ENCODE data around the gene GPR37L1.

The GPR37L1 gene, protein sequence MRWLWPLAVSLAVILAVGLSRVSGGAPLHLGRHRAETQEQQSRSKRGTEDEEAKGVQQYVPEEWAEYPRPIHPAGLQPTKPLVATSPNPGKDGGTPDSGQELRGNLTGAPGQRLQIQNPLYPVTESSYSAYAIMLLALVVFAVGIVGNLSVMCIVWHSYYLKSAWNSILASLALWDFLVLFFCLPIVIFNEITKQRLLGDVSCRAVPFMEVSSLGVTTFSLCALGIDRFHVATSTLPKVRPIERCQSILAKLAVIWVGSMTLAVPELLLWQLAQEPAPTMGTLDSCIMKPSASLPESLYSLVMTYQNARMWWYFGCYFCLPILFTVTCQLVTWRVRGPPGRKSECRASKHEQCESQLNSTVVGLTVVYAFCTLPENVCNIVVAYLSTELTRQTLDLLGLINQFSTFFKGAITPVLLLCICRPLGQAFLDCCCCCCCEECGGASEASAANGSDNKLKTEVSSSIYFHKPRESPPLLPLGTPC

DNA sequence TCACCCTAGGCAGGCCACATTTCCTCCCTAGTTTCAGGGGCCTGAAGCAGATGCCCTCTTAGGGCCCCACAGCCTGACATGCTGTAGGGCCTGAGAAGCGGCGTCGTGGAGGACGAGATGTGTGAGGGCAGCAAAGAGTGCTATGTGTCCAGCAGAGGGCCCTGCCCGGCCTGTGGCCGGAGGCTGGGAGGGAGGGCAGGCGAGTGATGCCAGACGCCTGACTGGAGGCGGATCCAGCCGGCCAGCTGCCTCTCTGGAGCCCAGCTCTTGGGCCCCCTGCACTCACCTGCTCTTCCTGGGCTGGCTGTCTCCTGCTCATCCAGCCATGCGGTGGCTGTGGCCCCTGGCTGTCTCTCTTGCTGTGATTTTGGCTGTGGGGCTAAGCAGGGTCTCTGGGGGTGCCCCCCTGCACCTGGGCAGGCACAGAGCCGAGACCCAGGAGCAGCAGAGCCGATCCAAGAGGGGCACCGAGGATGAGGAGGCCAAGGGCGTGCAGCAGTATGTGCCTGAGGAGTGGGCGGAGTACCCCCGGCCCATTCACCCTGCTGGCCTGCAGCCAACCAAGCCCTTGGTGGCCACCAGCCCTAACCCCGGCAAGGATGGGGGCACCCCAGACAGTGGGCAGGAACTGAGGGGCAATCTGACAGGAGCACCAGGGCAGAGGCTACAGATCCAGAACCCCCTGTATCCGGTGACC lies at the start of gene GPR37L1:
TSS of gene GPR37L1 (plus strand) at position 279 of the 697 bp plus-strand sequence. CDS start at position 326, 47 bp downstream.
- no peak for DNase-seq

DNA sequence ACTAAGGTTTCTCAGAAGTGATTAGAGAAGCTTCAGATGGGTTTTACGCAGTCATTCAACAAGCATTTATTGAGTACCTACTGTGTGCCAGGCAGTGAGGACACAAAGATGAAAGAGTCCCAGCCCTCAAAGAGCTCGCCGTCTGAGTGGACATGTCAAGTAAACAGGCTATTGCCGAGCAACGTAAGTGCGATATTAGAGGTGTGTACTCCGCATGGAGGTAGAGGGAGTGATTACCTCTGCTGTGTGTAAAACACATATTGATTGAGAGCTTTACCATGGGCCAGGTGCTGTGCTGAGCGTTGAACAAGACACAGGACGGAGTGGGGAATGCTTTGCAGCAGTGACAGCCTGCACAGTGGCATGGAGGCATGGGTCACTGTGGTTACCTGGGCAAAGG lies 49.5 kb upstream of the GPR37L1 start:
- DNase-seq, result no peak

DNA sequence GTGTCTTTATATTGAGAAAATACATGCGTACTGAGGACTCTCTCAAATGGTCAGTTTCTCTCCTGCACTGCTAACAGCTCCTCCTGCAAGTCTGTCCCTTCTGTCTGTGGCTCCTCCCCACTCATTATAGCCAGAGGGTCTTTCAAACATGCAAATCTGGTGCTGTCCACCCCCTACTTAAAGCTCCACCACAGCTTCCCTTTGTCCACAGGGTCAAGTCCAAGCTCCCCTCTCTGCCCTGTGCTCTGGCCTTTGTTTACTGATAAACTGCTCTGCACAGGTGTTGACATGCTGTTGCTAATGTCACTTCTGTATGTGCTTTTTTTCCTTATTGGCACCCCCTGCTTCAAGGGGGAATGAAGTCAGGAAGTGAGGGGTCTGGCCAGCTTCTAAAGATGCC lies 47.7 kb upstream of the GPR37L1 start:
- DNase-seq, result no peak

DNA sequence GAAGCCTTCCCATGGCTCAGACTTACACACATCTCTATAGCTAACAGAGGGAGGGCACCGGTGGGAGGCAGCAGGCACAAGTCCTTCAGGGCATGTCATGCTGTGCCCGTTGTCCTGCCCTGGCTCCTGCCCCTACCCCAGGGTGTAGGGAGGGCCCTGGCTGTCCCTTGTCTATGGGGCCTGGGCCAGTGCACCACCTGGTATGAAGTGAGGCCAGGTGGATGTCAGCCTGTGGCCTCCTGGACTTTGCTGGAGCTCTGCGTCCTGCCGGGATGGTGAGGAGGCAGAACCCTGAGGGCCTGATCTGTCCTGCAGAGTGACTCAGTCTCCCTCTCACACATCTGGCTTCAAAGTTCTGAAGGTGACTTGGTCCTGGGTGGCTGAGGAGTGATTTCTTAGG lies 47.3 kb upstream of the GPR37L1 start:
- no peak for DNase-seq

DNA sequence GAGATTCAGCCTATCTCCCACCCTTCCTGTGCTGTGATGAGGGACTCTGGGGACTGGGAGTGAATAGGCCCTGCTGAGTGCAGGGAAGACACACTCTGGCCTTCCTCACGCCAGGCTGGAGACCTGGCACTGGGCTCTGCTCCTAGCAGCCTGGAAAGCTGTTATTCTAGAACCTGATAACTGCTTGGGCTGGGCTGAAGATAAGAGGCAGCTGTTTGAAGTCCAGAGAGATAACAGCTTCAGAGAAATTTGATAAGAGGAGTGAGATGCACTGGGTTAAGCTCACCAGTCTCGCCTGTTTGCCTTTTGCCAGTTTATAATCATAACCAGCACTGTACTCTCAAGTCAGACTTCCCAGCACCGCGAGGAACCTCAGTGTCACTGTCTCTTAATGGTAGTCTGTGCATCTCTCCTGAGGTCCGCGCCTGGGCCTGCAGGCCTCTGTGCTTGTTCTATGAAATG lies 46.6 kb upstream of the GPR37L1 start:
- DNase-seq, result no peak

DNA sequence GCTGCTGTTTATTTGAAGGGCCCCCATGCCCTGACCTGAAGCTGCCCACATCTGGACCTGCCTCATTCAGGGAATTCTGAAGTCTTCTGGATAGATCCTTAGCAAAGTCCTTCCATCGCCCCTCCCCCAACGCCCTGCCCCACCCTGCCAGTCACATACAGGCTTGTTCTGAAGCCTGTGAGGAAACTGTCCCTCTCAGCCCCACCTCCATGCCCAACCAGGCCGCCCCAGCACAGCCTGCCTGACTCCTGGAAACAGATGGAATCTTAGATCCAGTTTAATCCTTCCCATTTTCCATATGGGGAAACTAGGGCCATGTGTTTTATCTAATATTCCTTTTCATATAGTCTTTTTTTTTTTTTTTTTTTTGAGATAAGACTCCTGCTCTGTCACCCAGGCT lies 44.5 kb upstream of the GPR37L1 start:
- DNase-seq, result no peak

DNA sequence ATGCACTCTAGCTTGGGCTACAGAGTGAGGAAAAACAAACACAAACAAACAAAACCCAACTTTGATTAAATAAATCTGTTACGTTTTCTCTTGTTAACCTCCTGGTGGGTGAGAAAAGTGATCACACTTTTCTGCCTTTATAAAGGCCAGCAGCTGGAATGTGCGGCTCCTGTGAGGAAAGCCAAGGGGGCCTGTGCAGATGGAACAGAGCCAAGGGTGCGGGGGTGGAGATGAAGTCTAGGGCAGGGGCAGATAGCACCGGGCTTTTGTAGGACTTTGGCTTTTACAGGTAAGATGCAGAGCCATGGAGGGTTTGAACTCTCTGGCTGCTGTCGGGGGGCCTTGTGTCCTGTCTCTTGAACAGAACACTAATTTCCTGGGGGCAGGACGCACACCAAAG lies 40.7 kb upstream of the GPR37L1 start:
- DNase-seq, result no peak

DNA sequence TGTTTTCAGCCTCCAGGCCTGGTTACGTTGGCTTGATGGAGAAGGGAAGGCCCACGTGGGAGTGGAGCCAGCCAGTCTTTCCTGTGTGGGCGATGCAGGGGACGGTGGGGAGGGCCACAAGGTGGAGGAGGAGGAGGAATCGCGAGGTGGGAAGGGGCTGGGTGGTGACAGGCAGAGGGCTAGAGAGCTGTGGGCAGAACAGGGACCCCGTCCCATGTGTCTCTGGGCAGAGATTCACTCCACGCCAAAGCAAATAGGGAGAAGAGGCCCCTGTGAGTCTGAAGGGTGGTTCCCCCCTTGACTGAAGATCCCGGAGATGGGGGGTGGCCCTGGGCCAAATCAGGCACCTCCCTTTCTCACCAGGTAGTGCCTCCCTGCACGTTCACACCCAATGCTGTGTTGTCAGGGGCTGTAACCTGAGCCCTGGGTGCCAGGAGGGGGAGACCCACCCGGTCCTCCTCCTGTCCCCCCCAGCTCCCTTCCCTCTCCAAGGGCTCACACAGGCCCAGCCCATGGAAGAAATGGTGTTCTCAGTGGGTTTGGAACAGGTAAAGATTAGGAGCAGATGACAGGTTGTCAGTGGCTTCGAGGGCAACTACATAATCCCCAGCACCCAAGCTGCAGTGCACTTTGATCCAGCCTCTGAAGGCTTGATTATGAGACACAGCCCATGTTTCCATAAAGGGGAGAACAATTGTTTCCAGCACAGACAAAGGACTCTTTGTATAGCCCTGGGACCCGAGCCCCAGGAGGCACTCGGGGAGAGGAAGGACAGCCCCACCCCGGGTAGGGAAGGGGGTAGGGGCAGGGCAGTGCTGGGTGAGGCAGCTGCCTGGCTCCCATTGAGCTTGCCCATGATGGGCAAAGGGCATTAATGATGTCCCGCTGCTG lies 37.7 kb upstream of the GPR37L1 start:
- DNase-seq, result no peak

DNA sequence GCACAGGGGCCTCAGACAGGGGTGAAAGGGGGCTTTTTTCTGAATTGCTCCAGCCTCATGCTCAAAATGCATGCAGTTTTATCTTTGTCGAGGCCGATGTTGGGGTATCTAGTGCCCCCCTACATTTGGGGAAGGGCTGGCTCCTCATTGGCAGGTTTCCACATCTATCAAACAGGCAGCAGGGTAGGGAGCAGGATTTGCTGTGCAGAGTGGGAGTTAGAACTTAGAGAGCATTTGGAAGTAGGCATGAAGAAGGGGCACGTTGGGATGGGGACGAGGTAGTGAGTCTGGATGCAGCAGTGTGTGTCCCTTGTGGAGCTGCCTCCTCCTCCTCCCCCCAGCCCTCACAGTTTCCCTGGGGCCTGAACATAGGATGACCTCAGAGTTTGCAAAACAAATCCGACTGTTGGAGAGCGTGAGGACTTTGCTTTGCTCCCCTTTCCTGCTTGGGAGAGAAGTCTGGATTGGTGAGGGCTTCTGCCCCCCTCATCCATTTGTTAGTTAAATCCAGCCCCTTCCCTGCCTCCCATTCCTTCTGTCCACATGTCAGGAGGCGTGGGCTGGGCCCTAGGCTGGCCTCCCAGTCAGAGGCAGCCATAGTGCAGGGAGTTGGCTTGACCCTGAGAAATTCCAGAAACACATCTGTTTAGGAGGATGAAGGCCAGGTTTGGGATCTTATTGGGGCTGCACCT lies 36.9 kb upstream of the GPR37L1 start:
- DNase-seq, result no peak

DNA sequence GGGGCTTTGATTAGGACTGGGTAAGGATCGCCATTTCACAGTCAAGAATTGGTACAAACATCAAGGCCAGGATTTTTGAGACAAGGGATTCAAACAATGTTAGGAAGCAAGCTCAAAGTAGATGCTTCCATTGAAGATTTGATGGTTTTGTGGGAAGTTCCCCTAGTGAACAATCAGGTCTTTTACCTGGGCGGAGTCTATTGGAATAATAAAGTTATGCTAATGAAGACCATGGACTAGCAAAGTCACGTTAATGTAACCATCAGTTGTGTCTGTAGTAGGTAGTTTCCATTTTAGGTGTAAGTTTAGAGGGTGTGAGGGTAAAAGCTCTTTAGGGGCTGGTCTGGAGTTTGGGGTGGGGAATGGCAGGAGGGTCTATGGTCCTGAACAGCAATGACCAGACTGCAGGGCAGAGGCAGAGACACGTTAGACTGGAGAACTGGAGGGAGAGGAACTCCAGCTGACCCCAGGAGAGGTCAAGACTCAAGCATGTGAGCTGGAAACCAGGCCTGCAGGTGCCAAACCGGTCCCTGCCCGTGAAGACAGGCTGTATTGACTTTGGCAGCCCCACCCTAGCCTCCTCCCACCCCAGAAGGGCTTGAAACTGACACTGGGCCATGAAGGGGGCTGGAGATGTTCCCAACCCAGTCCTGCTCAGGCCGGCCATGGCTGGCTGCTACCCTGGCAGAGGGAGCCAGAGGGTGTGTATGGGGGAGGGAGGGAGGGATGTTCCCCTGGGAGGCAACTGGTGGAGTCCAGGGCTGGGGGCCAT lies 36.0 kb upstream of the GPR37L1 start:
- DNase-seq, result no peak

DNA sequence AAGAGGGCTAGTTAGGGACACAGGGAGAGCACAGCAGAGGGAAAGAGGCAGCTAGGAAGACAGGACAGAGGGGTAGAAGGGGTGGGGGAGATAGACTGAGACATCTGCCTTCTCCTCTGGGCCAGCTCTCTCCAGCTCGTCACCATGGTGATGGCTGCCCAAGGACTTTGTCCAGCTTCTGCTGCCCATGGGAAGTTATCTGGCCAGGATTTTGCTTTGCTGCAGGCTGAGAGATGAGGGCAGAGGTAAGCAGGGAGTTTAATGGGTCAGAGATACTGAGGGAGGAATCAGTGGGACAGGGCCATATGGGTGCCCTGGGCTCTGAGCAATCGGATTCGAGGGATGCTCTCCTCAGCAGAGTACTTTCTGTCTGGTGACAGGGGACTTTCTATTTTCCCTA lies 34.5 kb upstream of the GPR37L1 start:
- no peak for DNase-seq

DNA sequence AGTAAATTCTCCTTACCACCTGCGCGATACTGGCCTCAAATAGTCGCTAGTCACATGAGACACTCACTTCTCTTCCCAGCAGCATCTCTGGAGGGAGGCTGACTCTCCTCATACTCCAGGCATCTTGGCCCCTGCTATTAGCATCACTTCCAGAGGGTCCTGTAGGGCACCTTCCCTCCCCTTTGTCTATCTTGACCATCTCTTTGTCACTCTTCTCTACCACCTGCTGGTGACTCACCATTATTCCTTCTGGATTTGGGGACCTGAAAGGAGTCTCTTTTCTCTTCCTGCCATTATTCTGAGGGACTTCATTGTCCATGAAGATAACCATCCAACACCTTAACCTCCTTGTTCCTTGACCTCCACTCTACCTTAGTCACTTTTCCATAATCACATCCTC lies 31.7 kb upstream of the GPR37L1 start:
- DNase-seq, result no peak

DNA sequence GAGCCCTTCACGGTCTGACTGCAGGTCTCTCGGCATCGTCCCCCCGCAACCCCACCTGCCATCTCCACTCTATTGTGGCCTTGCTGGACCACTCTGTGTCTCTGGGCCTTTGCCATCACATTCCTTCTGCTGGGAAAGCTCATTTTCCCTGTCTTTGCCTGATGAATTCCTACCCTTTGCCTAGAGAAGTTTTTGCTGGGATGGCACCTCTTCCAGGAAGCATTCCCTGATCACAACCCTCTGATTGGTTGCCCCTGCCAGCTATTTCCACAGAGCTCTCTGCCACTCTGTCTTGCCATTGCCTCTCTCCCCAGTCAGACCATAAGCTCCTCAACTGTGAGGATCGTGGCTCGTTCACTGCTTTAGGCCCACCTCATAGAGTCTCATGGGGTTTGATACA lies 28.9 kb upstream of the GPR37L1 start:
- no peak for DNase-seq

DNA sequence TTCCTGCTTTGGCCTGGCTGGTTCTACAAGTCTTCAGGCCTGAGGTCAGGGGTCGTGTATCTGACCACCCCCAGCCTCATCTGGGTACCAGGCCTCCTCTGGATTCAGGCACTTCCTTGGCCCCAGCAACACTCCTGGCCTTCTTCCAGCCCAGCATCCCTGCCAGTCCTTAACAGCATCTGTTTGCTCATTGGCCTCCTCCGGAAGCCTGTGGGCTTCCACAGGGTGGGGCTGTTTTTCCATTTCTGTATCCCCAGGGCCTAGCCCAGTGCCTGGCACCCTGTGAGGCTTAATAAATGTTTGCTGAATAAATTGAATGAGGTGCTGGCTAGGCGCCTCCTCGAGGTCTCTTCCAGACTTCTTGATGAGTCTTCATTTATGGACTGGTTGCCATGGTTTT lies 21.5 kb upstream of the GPR37L1 start:
- no peak for DNase-seq

DNA sequence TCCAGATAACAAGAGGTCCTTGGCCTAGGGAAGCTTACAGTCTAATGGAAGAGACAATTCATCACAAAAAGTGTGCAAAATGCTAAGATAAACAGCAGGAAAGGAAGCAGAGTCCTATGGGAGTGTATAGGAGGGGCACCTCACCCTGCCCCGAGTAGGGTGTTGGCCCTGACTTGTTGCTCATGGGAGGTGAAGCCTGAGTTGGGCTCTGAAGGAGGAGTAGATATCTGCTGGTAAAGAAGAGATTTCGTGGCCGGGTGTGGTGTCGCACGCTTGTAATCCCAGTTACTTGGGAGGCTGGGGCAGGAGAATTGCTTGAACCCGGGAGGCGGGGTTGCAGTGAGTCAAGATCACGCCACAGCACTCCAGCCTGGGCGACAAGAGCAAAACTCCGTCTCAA lies 18.6 kb upstream of the GPR37L1 start:
- DNase-seq, result no peak

DNA sequence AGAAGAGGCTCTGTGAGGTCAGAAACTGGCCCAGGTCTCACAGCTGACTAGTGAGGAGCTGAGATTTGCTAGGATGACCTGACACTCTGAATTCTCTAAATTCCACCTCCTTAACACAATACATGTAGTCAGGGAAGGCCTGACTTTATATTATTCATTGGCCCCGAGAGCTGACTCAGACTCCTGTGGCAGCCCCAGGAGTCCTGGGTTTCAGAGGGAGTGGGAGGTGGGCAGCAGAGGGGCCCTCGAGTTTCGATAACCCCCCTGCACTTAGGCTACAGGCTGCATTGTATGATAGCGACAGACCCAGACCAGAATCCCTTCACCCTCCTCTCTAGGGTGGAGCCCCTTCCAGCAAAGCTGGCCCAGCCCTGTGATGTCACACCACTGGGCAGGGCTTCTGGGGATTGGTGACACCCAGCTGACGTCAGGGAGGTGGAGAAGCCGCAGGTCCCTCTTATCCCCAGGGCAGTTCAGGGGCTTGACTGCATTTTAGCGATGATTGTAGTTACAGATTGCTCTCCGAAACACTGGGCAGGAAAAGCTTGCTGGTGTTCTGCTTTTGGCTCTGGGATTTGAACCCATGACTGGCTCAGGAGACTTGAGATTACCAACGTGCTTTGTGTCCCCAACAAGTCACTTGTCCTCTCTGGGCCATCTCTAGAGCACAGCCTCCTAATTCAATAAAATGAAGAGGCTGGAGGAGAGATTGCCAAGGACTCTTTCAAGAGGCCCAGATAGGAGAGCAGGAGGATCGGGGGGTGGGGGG lies 17.0 kb upstream of the GPR37L1 start:
- peak; percentile 43 for DNase-seq

DNA sequence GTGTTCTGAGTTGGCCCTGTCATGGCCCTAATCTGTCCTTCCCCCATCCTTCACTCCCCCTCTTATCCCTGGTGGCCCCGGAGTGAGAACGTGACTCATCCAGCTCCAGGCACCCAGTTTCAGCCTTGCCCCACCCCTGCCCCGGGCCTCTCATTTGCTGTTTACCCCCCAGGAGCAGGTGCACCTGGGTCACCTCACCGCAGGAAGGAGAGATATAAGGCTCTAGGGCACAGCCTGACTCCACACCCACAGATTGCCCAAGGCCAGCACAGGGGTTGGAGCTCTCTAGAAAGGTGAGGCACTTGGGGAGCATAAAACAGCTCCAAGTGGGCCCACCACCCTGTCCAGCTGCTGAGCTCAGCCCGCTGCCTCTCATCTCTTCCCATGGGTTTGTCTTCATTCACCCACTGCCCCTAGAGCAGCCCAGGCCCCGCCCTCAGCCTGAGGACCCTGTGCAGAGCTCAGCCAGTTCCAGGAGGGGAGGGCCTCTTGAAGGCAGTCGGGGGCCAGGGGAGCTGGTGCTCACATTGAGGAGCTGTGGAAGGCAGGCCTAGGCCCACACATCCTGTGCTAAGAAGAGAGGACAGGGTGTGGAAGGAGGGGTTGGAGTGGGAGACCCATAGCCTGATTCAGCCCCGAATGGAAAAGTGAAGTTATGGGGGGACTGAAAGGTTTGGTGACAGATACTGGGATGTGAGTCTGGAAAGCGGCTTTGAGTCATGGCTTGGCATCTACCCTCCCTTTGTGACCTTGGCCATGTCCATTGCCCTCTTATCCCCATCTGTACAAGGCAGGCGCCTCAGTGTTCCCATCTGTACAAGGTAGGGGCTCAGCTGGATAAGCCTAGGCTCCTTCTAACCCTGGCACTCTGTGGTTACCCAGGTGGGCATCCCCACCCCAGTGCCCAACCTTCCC lies 16.1 kb upstream of the GPR37L1 start:
- no peak for DNase-seq

DNA sequence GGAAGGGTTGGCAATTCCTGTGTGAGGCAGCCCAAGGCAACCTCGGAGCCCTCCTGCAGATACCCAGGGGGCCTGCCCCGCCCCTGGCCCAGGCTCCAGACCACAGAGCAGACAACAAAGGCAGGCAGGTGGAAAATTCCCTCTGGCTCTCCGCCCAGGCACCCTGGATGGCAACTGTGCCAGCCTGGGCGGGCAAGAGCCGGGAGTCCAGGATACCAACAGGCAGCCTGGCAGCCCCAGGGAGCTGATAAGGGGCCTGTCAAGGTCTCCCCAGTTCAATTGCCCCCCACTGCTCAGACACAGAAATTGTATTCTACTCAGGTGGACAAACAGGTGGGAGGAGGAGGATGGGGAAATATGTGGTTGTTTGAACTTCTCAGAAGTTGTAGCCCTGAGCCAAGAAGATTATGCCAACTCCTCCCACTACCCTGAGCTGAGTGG lies 15.4 kb upstream of the GPR37L1 start:
- no peak for DNase-seq

DNA sequence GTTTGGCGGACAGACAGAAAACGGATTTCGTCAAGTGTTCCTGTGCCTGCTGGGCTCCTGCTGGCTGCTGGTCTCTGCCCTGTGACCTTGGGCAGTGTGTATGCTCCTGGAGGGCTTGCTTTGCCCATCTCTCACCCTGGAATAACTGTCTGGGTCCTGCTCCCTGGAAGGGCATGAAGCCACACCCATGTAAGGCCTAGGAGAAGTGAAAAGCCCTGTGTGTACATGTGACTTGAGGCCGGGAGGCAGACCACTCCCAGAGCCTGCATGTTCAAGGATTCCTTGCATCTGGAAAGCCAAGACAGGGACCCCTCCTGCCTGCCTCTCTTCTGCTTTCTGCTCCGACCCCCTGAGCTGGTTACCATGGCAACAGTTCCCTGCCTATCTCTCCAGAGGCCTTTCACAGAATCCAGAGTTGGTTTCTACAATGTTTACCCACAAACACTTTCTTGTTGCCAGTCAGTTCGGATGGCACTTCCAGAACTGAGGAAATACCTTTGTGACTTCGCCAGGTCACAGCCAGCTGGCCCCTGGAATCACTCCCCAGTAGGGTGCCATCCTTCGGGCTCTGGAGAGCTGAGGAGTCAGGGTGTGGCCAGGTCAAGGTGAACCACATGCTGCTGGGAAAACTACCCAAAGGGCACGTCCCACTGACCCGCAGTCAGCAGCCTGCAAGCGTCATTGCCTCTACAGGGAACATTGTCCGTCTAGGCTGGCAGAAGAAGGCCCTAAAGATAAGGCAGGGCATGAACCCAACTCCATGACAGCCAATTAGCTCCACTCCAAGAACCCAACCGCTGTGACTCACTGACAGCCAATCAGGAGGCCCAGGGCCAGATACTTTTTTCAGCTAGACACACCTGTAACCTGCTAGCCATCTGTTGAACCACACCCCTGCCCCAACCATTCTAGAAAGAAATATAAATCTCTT lies 14.7 kb upstream of the GPR37L1 start:
- DNase-seq, result no peak
